ENCODE data around the gene ERC1. TPM values are rescaled to one million over a fixed set of nuclear protein-coding genes. Genes with fewer than 3 reads are reported as not detected.

Gene ERC1
- polyA plus RNA-seq, 1 donor from 2014 or later: 7.1 TPM

GRCh38 chr12:1093166-1093751 lies 102.2 kb downstream of the ERC1 start:
- Histone ChIP-seq H4K20me1 (ENCODE audit: insufficient read depth) (no peaks in the 10 kb centered on the region), H3F3A (ENCODE audit: insufficient read depth, low read length, poor library complexity, severe bottlenecking) (peaks cover 4% of the 10 kb centered on the region), H3K79me2 (replicated peaks; ENCODE audit: insufficient read depth, low read length) (peaks cover 12% of the 10 kb centered on the region), H3K27me3 (ENCODE audit: insufficient read depth, low read depth, low read length) (no peaks in the 10 kb centered on the region), H3K9ac (ENCODE audit: low read length) (no peak overlapping the region), H2AFZ (ENCODE audit: low read depth, low read length) (no peak overlapping the region), H3K9me3 (ENCODE audit: low read length) (no peaks in the 10 kb centered on the region), H3K4me2 (ENCODE audit: low read length) (no peak overlapping the region), H3K27ac (ENCODE audit: low read length) (no peak overlapping the region), H3K36me3 (ENCODE audit: insufficient read depth, low read length) (no peaks in the 10 kb centered on the region), H3K9me2 (ENCODE audit: insufficient read depth, low read length) (no peaks in the 10 kb centered on the region), H3K4me3 (ENCODE audit: low read length) (no peak overlapping the region)
- TF ChIP-seq RAD21 (conservative IDR thresholded peaks at IDR 0.05) (peak; percentile 77), CTCF (IDR thresholded peaks at IDR 0.05; ENCODE audit: poor library complexity, severe bottlenecking) (peak; percentile 79), TAF1 (IDR thresholded peaks at IDR 0.05; ENCODE audit: low read depth) (no peak), SMC3 (conservative IDR thresholded peaks at IDR 0.05; ENCODE audit: poor library complexity) (peak; percentile 71), EP300 (conservative IDR thresholded peaks at IDR 0.05; ENCODE audit: poor library complexity, severe bottlenecking) (no peak)

- Histone ChIP-seq H3K27me3 (ENCODE audit: insufficient read depth, low read depth, low read length) (no peaks in the 10 kb centered on the region), H4K20me1 (ENCODE audit: insufficient read depth) (no peaks in the 10 kb centered on the region), H3K36me3 (ENCODE audit: insufficient read depth, low read length) (no peaks in the 10 kb centered on the region), H3K4me3 (ENCODE audit: low read length) (no peak overlapping the region), H3K9me2 (ENCODE audit: insufficient read depth, low read length) (no peaks in the 10 kb centered on the region), H3K79me2 (replicated peaks; ENCODE audit: insufficient read depth, low read length) (peaks cover 12% of the 10 kb centered on the region), H3K9me3 (ENCODE audit: low read length) (no peaks in the 10 kb centered on the region), H3K27ac (ENCODE audit: low read length) (no peak overlapping the region), H3F3A (ENCODE audit: insufficient read depth, low read length, poor library complexity, severe bottlenecking) (peaks cover 4% of the 10 kb centered on the region), H3K9ac (ENCODE audit: low read length) (no peak overlapping the region), H3K4me2 (ENCODE audit: low read length) (no peak overlapping the region), H2AFZ (ENCODE audit: low read depth, low read length) (no peak overlapping the region)
- TF ChIP-seq POLR2AphosphoS5 (IDR thresholded peaks at IDR 0.05) (no peak), REST (IDR thresholded peaks at IDR 0.05; ENCODE audit: borderline replicate concordance) (no peak), EZH2 (IDR thresholded peaks at IDR 0.05; ENCODE audit: borderline replicate concordance, insufficient read depth, low read length, poor library complexity, severe bottlenecking) (no peak), MXI1 (conservative IDR thresholded peaks at IDR 0.05; ENCODE audit: poor library complexity, severe bottlenecking) (no peak), RAD21 (conservative IDR thresholded peaks at IDR 0.05) (no peak), TAF1 (IDR thresholded peaks at IDR 0.05; ENCODE audit: low read depth) (no peak), EP300 (conservative IDR thresholded peaks at IDR 0.05; ENCODE audit: poor library complexity, severe bottlenecking) (no peak), CTCF (IDR thresholded peaks at IDR 0.05; ENCODE audit: poor library complexity, severe bottlenecking) (no peak)
Observed at GRCh38 chr12:1094714-1095113, 103.7 kb downstream of the ERC1 start.

All from neural cell (in vitro differentiated cells).